ENCODE data around the gene NEDD4L.

DNA sequence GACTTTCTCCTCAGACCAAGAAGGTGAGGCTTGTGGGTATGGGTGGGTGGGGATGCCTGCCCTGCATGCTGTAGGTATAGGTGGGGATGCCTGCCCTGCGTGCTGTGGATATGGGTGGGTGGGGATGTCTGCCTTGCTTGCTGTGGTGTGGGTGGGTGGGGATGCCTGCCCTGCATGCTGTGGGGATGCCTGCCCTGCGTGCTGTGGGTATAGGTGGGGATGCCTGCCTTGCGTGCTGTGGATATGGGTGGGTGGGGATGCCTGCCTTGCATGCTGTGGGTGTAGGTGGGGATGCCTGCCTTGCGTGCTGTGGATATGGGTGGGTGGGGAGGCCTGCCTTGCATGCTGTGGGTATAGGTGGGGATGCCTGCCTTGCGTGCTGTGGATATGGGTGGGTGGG, 278.4 kb downstream of the NEDD4L start:
- TF ChIP-seq CTCF (IDR thresholded peaks at IDR 0.05) (no peak), EP300 (IDR thresholded peaks at IDR 0.05) (no peak), POLR2A (IDR thresholded peaks at IDR 0.05) (no peak), POLR2AphosphoS5 (IDR thresholded peaks at IDR 0.05) (no peak)

All from sigmoid colon (tissue), 4 donors.